HepG2 (cell line): Measurements from ENCODE around the gene PKD1L1. TPM values are rescaled to one million over a fixed set of nuclear protein-coding genes. Genes with fewer than 3 reads are reported as not detected.
A peak's percentile ranks its signal among the peaks of the same experiment; 100 is the strongest.

Experiments
- ATAD3A ChIP-seq: sonication (generic); formaldehyde crosslinking; IDR thresholded peaks from 2 replicates; pipeline ENCODE4 v1.4.0; 2020; ENCODE audit warnings: missing genetic modification reagents
- CEBPG ChIP-seq: IDR thresholded peaks from 2 replicates; pipeline ENCODE4 v1.6.1; 2016
- ETV5 ChIP-seq: IDR thresholded peaks from 2 replicates; pipeline ENCODE4 v1.6.1; 2018; ENCODE audit warnings: missing biosample characterization, missing genetic modification reagents, inconsistent platforms, borderline replicate concordance
- HIVEP1 ChIP-seq: sonication (generic); formaldehyde crosslinking; IDR thresholded peaks from 2 replicates; pipeline ENCODE4 v1.4.0; 2020; ENCODE audit warnings: mild to moderate bottlenecking, missing genetic modification reagents
- HOXA3 ChIP-seq: sonication (generic); formaldehyde crosslinking; IDR thresholded peaks from 2 replicates; pipeline ENCODE4 v1.5.0; 2020; ENCODE audit warnings: missing genetic modification reagents
- IKZF5 ChIP-seq: IDR thresholded peaks from 2 replicates; pipeline ENCODE4 v1.6.1; 2018; ENCODE audit warnings: missing genetic modification reagents, mild to moderate bottlenecking, missing compliant biosample characterization
- KDM2A ChIP-seq: sonication (generic); formaldehyde crosslinking; IDR thresholded peaks from 2 replicates; pipeline ENCODE4 v1.4.0; 2020; ENCODE audit warnings: low read depth, missing genetic modification reagents, borderline replicate concordance
- PBX3 ChIP-seq: sonication (generic); formaldehyde crosslinking; IDR thresholded peaks from 2 replicates; pipeline ENCODE4 v1.8.1; 2023; ENCODE audit warnings: missing genetic modification reagents, inconsistent platforms, borderline replicate concordance
- PRDM15 ChIP-seq: sonication (generic); formaldehyde crosslinking; IDR thresholded peaks from 2 replicates; pipeline ENCODE4 v1.4.0; 2020; ENCODE audit warnings: missing genetic modification reagents
- SAFB2 ChIP-seq: sonication (generic); formaldehyde crosslinking; IDR thresholded peaks from 2 replicates; pipeline ENCODE4 v1.5.1; 2020; ENCODE audit warnings: missing genetic modification reagents, low read depth, mild to moderate bottlenecking, borderline replicate concordance
- SCMH1 ChIP-seq: sonication (generic); formaldehyde crosslinking; IDR thresholded peaks from 2 replicates; pipeline ENCODE4 v1.9.0; 2021; ENCODE audit warnings: missing genetic modification reagents, mild to moderate bottlenecking, borderline replicate concordance
- SIX1 ChIP-seq: sonication (generic); formaldehyde crosslinking; IDR thresholded peaks from 2 replicates; pipeline ENCODE4 v1.4.0; 2020; ENCODE audit warnings: missing genetic modification reagents, borderline replicate concordance
- ZMAT5 ChIP-seq: sonication (generic); formaldehyde crosslinking; IDR thresholded peaks from 2 replicates; pipeline ENCODE4 v1.5.0; 2020; ENCODE audit warnings: mild to moderate bottlenecking, low read depth, missing genetic modification reagents, borderline replicate concordance
- ZMYM3 ChIP-seq: sonication (generic); formaldehyde crosslinking; IDR thresholded peaks from 2 replicates; pipeline ENCODE4 v1.5.1; 2020; ENCODE audit warnings: mild to moderate bottlenecking, missing genetic modification reagents
- ZNF142 ChIP-seq: sonication (generic); formaldehyde crosslinking; IDR thresholded peaks from 2 replicates; pipeline ENCODE4 v1.4.0; 2020; ENCODE audit warnings: missing genetic modification reagents
- polyA plus RNA-seq, 8 experiments: library from polyadenylated mRNA; depleted of rRNA in 3 of 8; stranded (reverse) in 7 of 8; unstranded in 1 of 8; fragments of >200 nt; fragmentation: Illumina TruSeq in 4 of 8; extraction: Trizol in 4 of 8; gene quantifications; 2 replicates each; pipeline versions ENCODE4 v1.2.1 to v1.2.3, GENCODE V29; 2011 to 2016; ENCODE audit warnings: low read depth in 4 of 8, missing spikeins in 1 of 8, mixed read lengths in 1 of 8; ENCODE audit not compliant: insufficient read depth in 1 of 8
- total RNA-seq, 5 experiments: library from RNA; depleted of rRNA; stranded (reverse); fragments of >200 nt; fragmentation: Illumina TruSeq; extraction: Trizol; gene quantifications; 2 replicates each; pipeline ENCODE4 v1.2.3, GENCODE V29; 2016; ENCODE audit warnings: low read depth in 1 of 5

PKD1L1 gene
- total and polyA plus RNA-seq, 2 of the 13 experiments (the other 11 are each of a cell fraction or from before 2014, with no cell fraction given), result 0.01 TPM; not detected in 1

- peak; percentile 82 for TF ChIP-seq ZNF142 (CRISPR knock-in tag)
- TF ChIP-seq SAFB2 (CRISPR knock-in tag), result no peak; the same call in 1 of the 2 replicates
- TF ChIP-seq PBX3 (CRISPR knock-in tag), result no peak
- TF ChIP-seq HIVEP1 (CRISPR knock-in tag), result peak; percentile 80
- peak; percentile 85 for TF ChIP-seq ETV5 (CRISPR knock-in tag)
- peak; percentile 96 for TF ChIP-seq SIX1 (CRISPR knock-in tag)
- TF ChIP-seq SCMH1 (CRISPR knock-in tag), result no peak
- TF ChIP-seq ATAD3A (CRISPR knock-in tag), result no peak
- no peak; the same call in 1 of the 2 replicates for TF ChIP-seq ZMYM3 (CRISPR knock-in tag)
- TF ChIP-seq KDM2A (CRISPR knock-in tag), result no peak
- peak; percentile 100 for TF ChIP-seq IKZF5 (CRISPR knock-in tag)
- peak; percentile 40 for TF ChIP-seq HOXA3
- TF ChIP-seq ZMAT5 (CRISPR knock-in tag), result no peak
- TF ChIP-seq CEBPG (CRISPR knock-in tag), result peak; percentile 76
- TF ChIP-seq PRDM15 (CRISPR knock-in tag), result peak; percentile 14; the same call in 1 of the 2 replicates
Measured at GRCh38 chr7:47763063-47763974, 184.9 kb downstream of the PKD1L1 start (continued).
